Sigmoid colon (tissue), 4 donors: Measurements from ENCODE around the gene REEP3.

Experiments used
- CTCF ChIP-seq, 4 experiments: fragments of 450-650 bp in 3 of 4; fragments of 200-600 bp in 1 of 4; IDR thresholded peaks; one replicate each; pipeline ENCODE4 v1.5.1; 2016 to 2019; ENCODE audit warnings: antibody characterized with exemption in 4 of 4, mild to moderate bottlenecking in 3 of 4, moderate library complexity in 2 of 4
- EP300 ChIP-seq, 4 donors: sonication (generic); formaldehyde crosslinking; IDR thresholded peaks; one replicate each; pipeline ENCODE4 v1.6.1; 2017; ENCODE audit warnings: antibody characterized with exemption in 4 of 4
- POLR2A ChIP-seq, 2 donors: fragments of 450-650 bp; IDR thresholded peaks; one replicate each; pipeline ENCODE4 v1.6.1; 2016; ENCODE audit warnings: antibody characterized with exemption in 2 of 2, mild to moderate bottlenecking in 2 of 2, moderate library complexity in 2 of 2
- POLR2AphosphoS5 ChIP-seq, 4 donors: sonication (generic); formaldehyde crosslinking; IDR thresholded peaks; one replicate each; pipeline ENCODE4 v1.6.1; 2017; ENCODE audit warnings: antibody characterized with exemption in 4 of 4

GRCh38 chr10:63673846-63674245 is 152.6 kb downstream of the REEP3 start:
- TF ChIP-seq EP300 (IDR thresholded peaks at IDR 0.05) (no peak), POLR2A (IDR thresholded peaks at IDR 0.05) (no peak), CTCF (IDR thresholded peaks at IDR 0.05) (no peak), POLR2AphosphoS5 (IDR thresholded peaks at IDR 0.05) (no peak)
